ENCODE results near the gene DYNLT5.

The DYNLT5 gene

GRCh38 chr1:66737836-66738235, 14.4 kb upstream of the DYNLT5 start:
- Histone ChIP-seq H3K79me2 (ENCODE audit: insufficient read depth, low read length) (no peaks in the 10 kb centered on the region), H3K4me3 (ENCODE audit: low read length, poor library complexity, severe bottlenecking) (no peak overlapping the region), H2AFZ (ENCODE audit: low read length) (no peak overlapping the region), H3K9ac (ENCODE audit: low read depth, low read length, poor library complexity, severe bottlenecking) (no peak overlapping the region), H3K4me1 (ENCODE audit: insufficient read depth, low read length, poor library complexity, severe bottlenecking) (peaks cover 32% of the 10 kb centered on the region), H4K20me1 (ENCODE audit: insufficient read depth, low read length, poor library complexity, severe bottlenecking) (no peaks in the 10 kb centered on the region), H3K4me2 (ENCODE audit: low read depth, low read length, poor library complexity, severe bottlenecking) (no peak overlapping the region), H3K27me3 (ENCODE audit: insufficient read depth, low read length, poor library complexity, severe bottlenecking) (no peaks in the 10 kb centered on the region), H3F3A (ENCODE audit: low read depth) (0 out of 2 replicates have a peak, but pooled peaks cover 5% of the 10 kb centered on the region), H3K36me3 (ENCODE audit: insufficient read depth, low read length) (no peaks in the 10 kb centered on the region), H3K9me3 (ENCODE audit: insufficient read depth, low read depth, low read length) (no peaks in the 10 kb centered on the region), H3K9me2 (replicated peaks; ENCODE audit: low read depth, low read length) (no peaks in the 10 kb centered on the region)
- no peak for TF ChIP-seq EZH2phosphoT487 (IDR thresholded peaks at IDR 0.05; ENCODE audit: borderline replicate concordance)

- Histone ChIP-seq H3K36me3 (ENCODE audit: insufficient read depth, low read length) (no peaks in the 10 kb centered on the region), H3K27me3 (ENCODE audit: insufficient read depth, low read length, poor library complexity, severe bottlenecking) (no peaks in the 10 kb centered on the region), H4K20me1 (ENCODE audit: insufficient read depth, low read length, poor library complexity, severe bottlenecking) (no peaks in the 10 kb centered on the region), H3F3A (ENCODE audit: low read depth) (no peaks in the 10 kb centered on the region), H3K9ac (ENCODE audit: low read depth, low read length, poor library complexity, severe bottlenecking) (peak overlapping the region; percentile 60), H3K4me3 (ENCODE audit: low read length, poor library complexity, severe bottlenecking) (peak overlapping the region; percentile 54), H3K79me2 (ENCODE audit: insufficient read depth, low read length) (no peaks in the 10 kb centered on the region), H3K9me2 (replicated peaks; ENCODE audit: low read depth, low read length) (no peaks in the 10 kb centered on the region), H3K4me2 (ENCODE audit: low read depth, low read length, poor library complexity, severe bottlenecking) (peak overlapping the region; percentile 72), H3K9me3 (ENCODE audit: insufficient read depth, low read depth, low read length) (no peaks in the 10 kb centered on the region), H2AFZ (ENCODE audit: low read length) (peak overlapping the region; percentile 86), H3K4me1 (ENCODE audit: insufficient read depth, low read length, poor library complexity, severe bottlenecking) (peaks cover 22% of the 10 kb centered on the region)
- TF ChIP-seq CTCF (conservative IDR thresholded peaks at IDR 0.05; ENCODE audit: low read length): no peak
- no peak for TF ChIP-seq EZH2phosphoT487 (IDR thresholded peaks at IDR 0.05; ENCODE audit: borderline replicate concordance)
These were observed 12.7 kb upstream of the DYNLT5 start for GRCh38 chr1:66739401-66740157.

GRCh38 chr1:66745451-66745850, 6.8 kb upstream of the DYNLT5 start:
- H3K79me2 ChIP-seq (ENCODE audit: insufficient read depth, low read length): no peaks in the 10 kb centered on the region
- no peaks in the 10 kb centered on the region for H3F3A ChIP-seq (ENCODE audit: low read depth)
- no peaks in the 10 kb centered on the region for H4K20me1 ChIP-seq (ENCODE audit: insufficient read depth, low read length, poor library complexity, severe bottlenecking)
- H3K36me3 ChIP-seq (ENCODE audit: insufficient read depth, low read length): no peaks in the 10 kb centered on the region
- peak overlapping the region; percentile 52 for H3K4me2 ChIP-seq (ENCODE audit: low read depth, low read length, poor library complexity, severe bottlenecking)
- no peaks in the 10 kb centered on the region for H3K9me3 ChIP-seq (ENCODE audit: insufficient read depth, low read depth, low read length)
- H3K27me3 ChIP-seq (ENCODE audit: insufficient read depth, low read length, poor library complexity, severe bottlenecking): no peaks in the 10 kb centered on the region
- H3K9me2 ChIP-seq (replicated peaks; ENCODE audit: low read depth, low read length): no peaks in the 10 kb centered on the region
- TF ChIP-seq EZH2phosphoT487 (IDR thresholded peaks at IDR 0.05; ENCODE audit: borderline replicate concordance) (no peak), CTCF (conservative IDR thresholded peaks at IDR 0.05; ENCODE audit: low read length) (no peak)
- peaks cover 28% of the 10 kb centered on the region for H3K4me1 ChIP-seq (ENCODE audit: insufficient read depth, low read length, poor library complexity, severe bottlenecking)
- peak overlapping the region; percentile 22; the same call in 1 of the 2 replicates for H2AFZ ChIP-seq (ENCODE audit: low read length)
- H3K4me3 ChIP-seq (ENCODE audit: low read length, poor library complexity, severe bottlenecking): no peak overlapping the region
- no peak overlapping the region for H3K9ac ChIP-seq (ENCODE audit: low read depth, low read length, poor library complexity, severe bottlenecking)

GRCh38 chr1:66747501-66747900, 4.8 kb upstream of the DYNLT5 start:
- Histone ChIP-seq H3K27me3 (ENCODE audit: insufficient read depth, low read length, poor library complexity, severe bottlenecking) (no peaks in the 10 kb centered on the region), H3K9me3 (ENCODE audit: insufficient read depth, low read depth, low read length) (no peaks in the 10 kb centered on the region), H3F3A (ENCODE audit: low read depth) (no peaks in the 10 kb centered on the region), H3K4me3 (ENCODE audit: low read length, poor library complexity, severe bottlenecking) (no peak overlapping the region), H2AFZ (ENCODE audit: low read length) (peak overlapping the region; percentile 58), H3K9ac (ENCODE audit: low read depth, low read length, poor library complexity, severe bottlenecking) (no peak overlapping the region), H4K20me1 (ENCODE audit: insufficient read depth, low read length, poor library complexity, severe bottlenecking) (no peaks in the 10 kb centered on the region), H3K79me2 (ENCODE audit: insufficient read depth, low read length) (no peaks in the 10 kb centered on the region), H3K36me3 (ENCODE audit: insufficient read depth, low read length) (no peaks in the 10 kb centered on the region), H3K4me2 (ENCODE audit: low read depth, low read length, poor library complexity, severe bottlenecking) (no peak overlapping the region), H3K9me2 (replicated peaks; ENCODE audit: low read depth, low read length) (no peaks in the 10 kb centered on the region), H3K4me1 (ENCODE audit: insufficient read depth, low read length, poor library complexity, severe bottlenecking) (peaks cover 38% of the 10 kb centered on the region)
- TF ChIP-seq EZH2phosphoT487 (IDR thresholded peaks at IDR 0.05; ENCODE audit: borderline replicate concordance) (no peak), CTCF (conservative IDR thresholded peaks at IDR 0.05; ENCODE audit: low read length) (no peak)
